GM12875 (cell line): ENCODE data around the gene MCF2L2.

Experiments
- H3K4me3 ChIP-seq: one replicate; pipeline ENCODE4 v1.5.1; 2011; ENCODE audit warnings: low read depth, low read length, control low read depth
- TF ChIP-seq, protein P1 (sequence below): IDR thresholded peaks from 2 replicates; pipeline ENCODE4 v1.5.1; 2011; ENCODE audit warnings: low read depth, mild to moderate bottlenecking, control low read depth, inconsistent platforms, low read length, moderate library complexity, borderline replicate concordance; ENCODE audit not compliant: insufficient read depth

Gene MCF2L2

DNA sequence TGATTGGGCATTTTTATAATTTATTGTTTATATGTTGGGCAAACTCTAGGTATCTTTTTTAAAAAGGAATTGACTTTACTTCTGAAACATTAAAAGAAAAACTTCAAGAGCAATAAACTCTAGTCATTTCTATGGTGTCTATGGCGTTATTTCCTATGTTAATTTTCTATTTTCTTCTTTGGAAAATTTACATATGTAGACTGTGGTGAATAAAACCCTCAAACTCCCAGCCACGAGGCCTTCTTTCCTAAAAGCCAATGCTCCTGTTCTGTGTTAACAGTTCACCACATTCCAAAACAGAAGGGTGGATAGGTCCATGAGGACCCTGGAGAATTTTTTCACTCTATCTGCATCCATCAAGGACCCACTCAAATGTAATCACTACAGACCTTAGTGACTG lies 219.6 kb downstream of the MCF2L2 start:
- TF ChIP-seq, protein P1, sequence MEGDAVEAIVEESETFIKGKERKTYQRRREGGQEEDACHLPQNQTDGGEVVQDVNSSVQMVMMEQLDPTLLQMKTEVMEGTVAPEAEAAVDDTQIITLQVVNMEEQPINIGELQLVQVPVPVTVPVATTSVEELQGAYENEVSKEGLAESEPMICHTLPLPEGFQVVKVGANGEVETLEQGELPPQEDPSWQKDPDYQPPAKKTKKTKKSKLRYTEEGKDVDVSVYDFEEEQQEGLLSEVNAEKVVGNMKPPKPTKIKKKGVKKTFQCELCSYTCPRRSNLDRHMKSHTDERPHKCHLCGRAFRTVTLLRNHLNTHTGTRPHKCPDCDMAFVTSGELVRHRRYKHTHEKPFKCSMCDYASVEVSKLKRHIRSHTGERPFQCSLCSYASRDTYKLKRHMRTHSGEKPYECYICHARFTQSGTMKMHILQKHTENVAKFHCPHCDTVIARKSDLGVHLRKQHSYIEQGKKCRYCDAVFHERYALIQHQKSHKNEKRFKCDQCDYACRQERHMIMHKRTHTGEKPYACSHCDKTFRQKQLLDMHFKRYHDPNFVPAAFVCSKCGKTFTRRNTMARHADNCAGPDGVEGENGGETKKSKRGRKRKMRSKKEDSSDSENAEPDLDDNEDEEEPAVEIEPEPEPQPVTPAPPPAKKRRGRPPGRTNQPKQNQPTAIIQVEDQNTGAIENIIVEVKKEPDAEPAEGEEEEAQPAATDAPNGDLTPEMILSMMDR: no peak
- no peak overlapping the region for H3K4me3 ChIP-seq

DNA sequence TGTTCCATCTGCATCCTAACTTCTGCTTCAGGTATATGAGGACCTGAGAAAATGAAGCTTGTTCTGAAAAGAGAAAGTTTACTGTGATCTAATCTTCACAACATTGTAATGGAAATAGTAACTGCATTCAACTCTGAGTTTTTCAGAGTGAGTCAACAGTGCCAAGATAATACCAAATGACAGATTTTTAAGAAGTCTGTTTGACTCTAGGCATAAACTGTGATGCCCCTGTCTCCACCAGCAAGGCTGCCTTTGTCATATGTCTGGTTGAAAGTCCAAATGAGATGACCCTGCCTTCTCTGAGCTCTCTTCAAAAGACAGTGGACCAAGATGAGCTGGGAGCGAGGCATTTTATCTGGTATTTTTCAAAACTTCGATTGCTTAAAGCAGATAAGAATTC lies 220.2 kb downstream of the MCF2L2 start:
- no peak overlapping the region for H3K4me3 ChIP-seq
- TF ChIP-seq, protein P1: no peak

DNA sequence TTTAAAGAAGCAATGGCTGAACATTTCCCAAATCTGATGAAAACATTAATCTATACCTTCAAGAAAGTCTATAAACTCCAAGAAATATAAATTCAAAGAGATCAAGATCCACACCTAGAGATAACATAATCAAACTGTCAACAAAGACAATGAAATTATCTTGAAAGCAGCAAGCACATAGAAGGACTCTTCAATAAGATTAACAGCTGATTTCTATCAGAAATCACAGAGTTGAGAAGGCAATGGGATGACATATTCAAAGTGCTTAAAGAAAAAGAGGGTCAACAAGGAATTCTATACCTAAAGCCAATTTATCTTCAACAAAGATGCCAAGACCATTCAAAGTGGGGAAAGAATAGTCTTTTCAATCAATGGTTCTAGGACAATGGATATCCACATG lies 224.7 kb downstream of the MCF2L2 start:
- TF ChIP-seq, protein P1: no peak
- no peak overlapping the region for H3K4me3 ChIP-seq

DNA sequence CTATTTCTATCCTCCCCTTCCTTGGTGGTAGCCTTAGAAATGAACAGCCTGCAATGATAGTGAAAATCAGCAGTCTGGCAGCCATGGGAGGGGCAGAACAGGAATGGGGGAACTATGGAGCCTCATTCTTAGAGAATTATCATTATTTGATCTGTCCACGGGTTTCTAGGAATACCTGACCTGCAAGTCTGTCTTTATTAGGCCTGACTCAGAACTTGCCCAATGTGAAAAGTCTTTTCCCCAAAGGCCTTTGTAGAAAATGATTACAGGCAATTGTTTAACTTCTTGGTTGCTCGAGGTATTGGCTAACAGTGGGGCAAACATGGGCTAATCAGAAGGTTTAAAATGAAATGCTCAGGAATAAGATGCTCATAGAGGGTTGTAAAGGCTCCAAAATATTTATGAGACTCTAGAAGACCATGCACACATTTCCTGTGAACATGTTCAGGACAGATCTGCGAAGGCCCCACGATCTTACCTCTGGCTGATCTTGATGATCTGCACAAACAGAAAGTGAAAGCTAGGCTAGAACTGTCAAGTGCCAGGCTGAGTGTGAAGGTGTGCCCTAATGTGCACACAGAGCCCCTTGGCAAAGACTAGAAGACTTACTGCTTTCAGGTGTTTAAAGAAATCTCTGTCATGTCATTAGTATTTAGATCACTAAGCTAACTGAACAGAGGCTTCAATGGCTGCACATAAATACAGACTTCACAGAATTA lies 226.3 kb downstream of the MCF2L2 start:
- TF ChIP-seq, protein P1: no peak
- no peak overlapping the region for H3K4me3 ChIP-seq

DNA sequence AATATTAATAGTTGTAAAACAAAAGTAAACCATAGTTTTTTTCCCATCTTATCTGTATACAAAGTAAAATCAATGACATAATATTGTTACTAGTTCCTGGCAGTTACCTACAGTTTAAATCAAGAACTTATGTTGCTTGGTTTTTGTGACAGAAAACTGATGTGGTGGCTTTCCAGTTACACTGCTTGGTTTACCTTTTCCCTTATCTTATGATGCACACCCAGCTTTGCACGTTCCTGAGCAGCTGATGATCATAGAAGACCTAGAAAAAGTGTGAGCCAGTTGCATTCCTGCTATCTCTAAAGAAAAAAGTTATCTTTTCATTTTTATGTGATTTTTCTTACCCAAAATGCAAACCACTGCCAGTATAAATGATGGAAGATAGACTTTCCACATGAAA lies 229.5 kb downstream of the MCF2L2 start:
- TF ChIP-seq, protein P1: no peak
- H3K4me3 ChIP-seq: no peak overlapping the region

DNA sequence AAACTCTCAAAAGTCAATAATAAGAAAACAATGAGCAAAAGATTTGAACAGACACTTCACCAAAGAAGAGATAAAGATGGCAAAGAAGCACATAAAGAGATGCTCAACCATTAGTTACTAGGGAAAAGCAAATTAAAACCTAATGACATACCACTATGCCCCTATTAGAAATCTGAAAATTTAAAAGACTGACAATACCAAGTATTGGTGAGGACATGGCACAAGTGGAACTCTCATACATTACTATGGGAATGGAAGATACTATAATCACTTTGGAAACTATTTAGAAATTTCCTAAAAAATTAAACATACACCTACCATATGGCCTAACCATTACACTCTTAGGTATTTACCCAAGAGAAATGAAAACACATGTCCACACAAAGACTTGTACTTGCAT lies 230.7 kb downstream of the MCF2L2 start:
- TF ChIP-seq, protein P1: no peak
- no peak overlapping the region for H3K4me3 ChIP-seq

DNA sequence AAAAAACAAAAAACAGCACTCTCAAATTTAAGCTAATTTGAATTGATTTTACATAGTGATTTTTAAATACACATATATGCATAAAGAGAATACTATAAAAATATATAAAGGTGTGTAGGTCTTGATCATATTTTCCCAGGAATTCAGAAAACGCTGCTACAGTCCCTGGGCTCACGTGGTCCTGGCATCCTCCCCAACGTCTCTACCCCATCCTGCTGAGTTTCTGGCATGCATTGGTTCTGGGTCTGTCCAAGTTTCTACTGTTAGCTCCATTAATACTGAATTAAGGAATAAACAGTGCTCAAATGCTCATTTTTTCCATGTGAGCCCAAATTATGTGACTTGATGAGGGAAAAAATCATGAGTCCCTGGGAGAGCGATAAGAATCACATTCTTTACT lies 233.2 kb downstream of the MCF2L2 start:
- H3K4me3 ChIP-seq: no peak overlapping the region
- TF ChIP-seq, protein P1: no peak
